HCT116 (cell line): ENCODE measurements around the gene MRGPRE. TPM values are rescaled to one million over a fixed set of nuclear protein-coding genes. Genes with fewer than 3 reads are reported as not detected.

Experiments
- ATAC-seq: fragments of 200-7000 bp; cut with Tn5 transposase; 2 replicates; pipeline ENCODE4 v1.9.1; 2020; ENCODE audit warnings: mild to moderate bottlenecking, moderate library complexity
- BruUV-seq: library from RNA; stranded (reverse); fragments of 400-500 nt; replicated peaks from 2 replicates; lab custom pipeline; 2021; lab: Mats Ljungman, UMichigan
- CTCF ChIA-PET: fragments of 300-600 bp; sonication (Branson Sonifier 250); formaldehyde crosslinking; loops from one replicate; lab custom pipeline; 2021; ENCODE audit warnings: antibody characterized with exemption; lab: Charles Lee
- POLR2A ChIA-PET: fragments of 300-600, 350-600 bp; sonication (Branson Sonifier 250); formaldehyde crosslinking; loops from one replicate; lab custom pipeline; 2021; ENCODE audit warnings: antibody characterized with exemption; lab: Charles Lee
- RAD21 ChIA-PET, 2 experiments: fragments of 300-600 bp; sonication (Branson Sonifier 250); formaldehyde crosslinking; loops; one replicate each; lab custom pipeline; 2023; ENCODE audit warnings: low total read pairs in 2 of 2; ENCODE audit not compliant: uncharacterized antibody in 2 of 2, unreplicated experiment in 2 of 2, low non-redundant PET in 1 of 2; lab: Charles Lee
- DNase-seq: peaks from one replicate; pipeline ENCODE4 v3.0.0-alpha.2; 2010; ENCODE audit warnings: low read depth, low spot score
- H2AFZ ChIP-seq: fragments of 200-600 bp; shearing (Covaris generic), sonication (generic); 2 replicates; pipeline ENCODE4 v1.6.1; 2017; ENCODE audit warnings: low read depth, mixed run types, mixed read lengths, antibody characterized with exemption, low read length; ENCODE audit not compliant: poor library complexity, severe bottlenecking
- H3K27ac ChIP-seq: 2 replicates; pipeline ENCODE4 v1.5.1; 2012; ENCODE audit warnings: low read depth, low read length
- H3K27me3 ChIP-seq: fragments of 200-600 bp; sonication (generic); 2 replicates; pipeline ENCODE4 v1.6.1; 2016; ENCODE audit warnings: mixed run types, low read length, mixed read lengths; ENCODE audit not compliant: insufficient read depth
- H3K36me3 ChIP-seq, 2 experiments: fragments of 200-500 bp in 1 of 2; fragments of 200-600 bp in 1 of 2; sonication (Bioruptor generic) in 1 of 2; sonication (generic) in 1 of 2; 2 replicates each; pipeline versions ENCODE4 v1.5.1 to v1.6.1; 2014 to 2016; ENCODE audit warnings: low read length in 2 of 2, inconsistent platforms in 1 of 2, mixed read lengths in 1 of 2, mixed run types in 1 of 2; ENCODE audit not compliant: insufficient read depth in 2 of 2, control insufficient read depth in 1 of 2
- H3K4me1 ChIP-seq, 2 experiments: fragments of 200-600 bp in 1 of 2; sonication (generic) in 1 of 2; 2 replicates each; pipeline versions ENCODE4 v1.5.1 to v1.6.1; 2012 to 2017; ENCODE audit warnings: low read length in 2 of 2, inconsistent platforms in 1 of 2, mild to moderate bottlenecking in 1 of 2, mixed read lengths in 1 of 2, mixed run types in 1 of 2, moderate library complexity in 1 of 2; ENCODE audit not compliant: insufficient read depth in 2 of 2, control insufficient read depth in 1 of 2
- H3K4me2 ChIP-seq: fragments of 200-600 bp; sonication (generic); 2 replicates; pipeline ENCODE4 v1.6.1; 2017; ENCODE audit warnings: mixed run types, low read length, mixed read lengths
- H3K4me3 ChIP-seq, 2 experiments: fragments of 200-600 bp in 1 of 2; sonication (generic) in 1 of 2; replicated peaks in 1 of 2; 2 replicates each; pipeline ENCODE4 v1.5.1; 2011 to 2016; ENCODE audit warnings: low read length in 2 of 2, control low read depth in 1 of 2, low read depth in 1 of 2, mild to moderate bottlenecking in 1 of 2, mixed read lengths in 1 of 2, mixed run types in 1 of 2
- H3K79me2 ChIP-seq: fragments of 200-600 bp; sonication (generic); 2 replicates; pipeline ENCODE4 v1.6.1; 2017; ENCODE audit warnings: mild to moderate bottlenecking, mixed run types, low read length, moderate library complexity, mixed read lengths; ENCODE audit not compliant: insufficient read depth
- H3K9ac ChIP-seq: fragments of 200-600 bp; sonication (generic); 2 replicates; pipeline ENCODE4 v1.6.1; 2016; ENCODE audit warnings: low read length, mixed read lengths
- H3K9me2 ChIP-seq: fragments of 200-600 bp; sonication (generic), shearing (Covaris generic); 2 replicates; pipeline ENCODE4 v1.6.1; 2017; ENCODE audit warnings: mixed run types, mild to moderate bottlenecking, moderate library complexity; ENCODE audit not compliant: insufficient read depth
- H3K9me3 ChIP-seq, 2 experiments: fragments of 200-500 bp in 1 of 2; fragments of 200-600 bp in 1 of 2; sonication (Bioruptor generic) in 1 of 2; sonication (generic) in 1 of 2; 2 replicates each; pipeline ENCODE4 v1.6.1; 2014 to 2017; ENCODE audit warnings: low read length in 2 of 2, mixed read lengths in 2 of 2, inconsistent platforms in 1 of 2, low read depth in 1 of 2, mild to moderate bottlenecking in 1 of 2, mixed run types in 1 of 2, moderate library complexity in 1 of 2; ENCODE audit not compliant: control insufficient read depth in 1 of 2, insufficient read depth in 1 of 2
- H4K20me1 ChIP-seq: fragments of 200-600 bp; sonication (generic), shearing (Covaris generic); 2 replicates; pipeline ENCODE4 v1.6.1; 2017; ENCODE audit warnings: mixed run types, mild to moderate bottlenecking, moderate library complexity; ENCODE audit not compliant: insufficient read depth
- CBX3 ChIP-seq: IDR thresholded peaks from 2 replicates; pipeline ENCODE4 v1.6.1; 2012; ENCODE audit warnings: low read depth
- CEBPB ChIP-seq: IDR thresholded peaks from 2 replicates; pipeline ENCODE4 v1.6.1; 2012; ENCODE audit warnings: low read depth
- ELF1 ChIP-seq: IDR thresholded peaks from 2 replicates; pipeline ENCODE4 v1.6.1; 2012; ENCODE audit warnings: low read depth, borderline replicate concordance
- FOSL1 ChIP-seq: IDR thresholded peaks from 2 replicates; pipeline ENCODE4 v1.6.1; 2012; ENCODE audit warnings: low read depth
- MAX ChIP-seq: IDR thresholded peaks from 2 replicates; pipeline ENCODE4 v1.6.1; 2012
- POLR2AphosphoS5 ChIP-seq: IDR thresholded peaks from 2 replicates; pipeline ENCODE4 v1.6.1; 2011; ENCODE audit warnings: mild to moderate bottlenecking, low read depth, low read length, moderate library complexity
- SP1 ChIP-seq: IDR thresholded peaks from 2 replicates; pipeline ENCODE4 v1.6.1; 2012; ENCODE audit warnings: low read depth
- SRF ChIP-seq: IDR thresholded peaks from 2 replicates; pipeline ENCODE4 v1.6.1; 2012; ENCODE audit warnings: low read depth
- YY1 ChIP-seq: IDR thresholded peaks from 2 replicates; pipeline ENCODE4 v1.6.1; 2011; ENCODE audit warnings: low read length, low read depth, moderate library complexity, mild to moderate bottlenecking; ENCODE audit not compliant: insufficient replicate concordance; ENCODE audit errors: extremely low read depth
- ZFX ChIP-seq: fragments of 450-650 bp; IDR thresholded peaks from 2 replicates; pipeline ENCODE4 v1.6.1; 2017
- intact Hi-C: fragments of 100-400 bp; cut with micrococcal nuclease; formaldehyde crosslinking; loops from 2 replicates; pipeline ENCODE4 v1.10.0; 2022
- total RNA-seq: library from RNA; stranded (reverse); gene quantifications from one replicate; pipeline ENCODE4 v1.2.1, GENCODE V29; 2021; ENCODE audit not compliant: unreplicated experiment
- TF ChIP-seq, protein P1 (sequence below): IDR thresholded peaks from 2 replicates; pipeline ENCODE4 v1.6.1; 2012; ENCODE audit warnings: low read depth

The MRGPRE gene
- total RNA-seq, 1 experiment from 2014 or later: not detected

- no peak overlapping the region for H3K4me2 ChIP-seq
- no peak for TF ChIP-seq YY1
- TF ChIP-seq SRF: no peak
- TF ChIP-seq CEBPB: no peak
- TF ChIP-seq ELF1: no peak
- no peak for TF ChIP-seq MAX
- no peak for TF ChIP-seq FOSL1
- TF ChIP-seq, protein P1, sequence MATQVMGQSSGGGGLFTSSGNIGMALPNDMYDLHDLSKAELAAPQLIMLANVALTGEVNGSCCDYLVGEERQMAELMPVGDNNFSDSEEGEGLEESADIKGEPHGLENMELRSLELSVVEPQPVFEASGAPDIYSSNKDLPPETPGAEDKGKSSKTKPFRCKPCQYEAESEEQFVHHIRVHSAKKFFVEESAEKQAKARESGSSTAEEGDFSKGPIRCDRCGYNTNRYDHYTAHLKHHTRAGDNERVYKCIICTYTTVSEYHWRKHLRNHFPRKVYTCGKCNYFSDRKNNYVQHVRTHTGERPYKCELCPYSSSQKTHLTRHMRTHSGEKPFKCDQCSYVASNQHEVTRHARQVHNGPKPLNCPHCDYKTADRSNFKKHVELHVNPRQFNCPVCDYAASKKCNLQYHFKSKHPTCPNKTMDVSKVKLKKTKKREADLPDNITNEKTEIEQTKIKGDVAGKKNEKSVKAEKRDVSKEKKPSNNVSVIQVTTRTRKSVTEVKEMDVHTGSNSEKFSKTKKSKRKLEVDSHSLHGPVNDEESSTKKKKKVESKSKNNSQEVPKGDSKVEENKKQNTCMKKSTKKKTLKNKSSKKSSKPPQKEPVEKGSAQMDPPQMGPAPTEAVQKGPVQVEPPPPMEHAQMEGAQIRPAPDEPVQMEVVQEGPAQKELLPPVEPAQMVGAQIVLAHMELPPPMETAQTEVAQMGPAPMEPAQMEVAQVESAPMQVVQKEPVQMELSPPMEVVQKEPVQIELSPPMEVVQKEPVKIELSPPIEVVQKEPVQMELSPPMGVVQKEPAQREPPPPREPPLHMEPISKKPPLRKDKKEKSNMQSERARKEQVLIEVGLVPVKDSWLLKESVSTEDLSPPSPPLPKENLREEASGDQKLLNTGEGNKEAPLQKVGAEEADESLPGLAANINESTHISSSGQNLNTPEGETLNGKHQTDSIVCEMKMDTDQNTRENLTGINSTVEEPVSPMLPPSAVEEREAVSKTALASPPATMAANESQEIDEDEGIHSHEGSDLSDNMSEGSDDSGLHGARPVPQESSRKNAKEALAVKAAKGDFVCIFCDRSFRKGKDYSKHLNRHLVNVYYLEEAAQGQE: no peak
- TF ChIP-seq POLR2AphosphoS5: no peak
- no peak for TF ChIP-seq ZFX
- no peak for TF ChIP-seq CBX3
- TF ChIP-seq SP1: no peak
- H3K9ac ChIP-seq: no peak overlapping the region
- no peaks in the 10 kb centered on the region for H3K36me3 ChIP-seq
- H3K9me2 ChIP-seq: no peaks in the 10 kb centered on the region
- H3K4me3 ChIP-seq: no peak overlapping the region
- ChIA-PET POLR2A (no interaction called here), RAD21 (no interaction called here), CTCF (no interaction called here)
- intact Hi-C loops: no loop called here
- no TSS peak for BruUV-seq
- ATAC-seq (no peak), DNase-seq (no peak)
- H2AFZ ChIP-seq: no peak overlapping the region
- H3K27me3 ChIP-seq: no peaks in the 10 kb centered on the region
- H3K9me3 ChIP-seq: no peaks in the 10 kb centered on the region
- H3K27ac ChIP-seq: no peak overlapping the region
- H3K79me2 ChIP-seq: no peaks in the 10 kb centered on the region
- H3K4me1 ChIP-seq: no peaks in the 10 kb centered on the region
- no peaks in the 10 kb centered on the region for H4K20me1 ChIP-seq
Observed at GRCh38 chr11:3189886-3190583, 42.2 kb downstream of the MRGPRE start.
